Measurements from ENCODE around the gene CATSPERE.

DNA sequence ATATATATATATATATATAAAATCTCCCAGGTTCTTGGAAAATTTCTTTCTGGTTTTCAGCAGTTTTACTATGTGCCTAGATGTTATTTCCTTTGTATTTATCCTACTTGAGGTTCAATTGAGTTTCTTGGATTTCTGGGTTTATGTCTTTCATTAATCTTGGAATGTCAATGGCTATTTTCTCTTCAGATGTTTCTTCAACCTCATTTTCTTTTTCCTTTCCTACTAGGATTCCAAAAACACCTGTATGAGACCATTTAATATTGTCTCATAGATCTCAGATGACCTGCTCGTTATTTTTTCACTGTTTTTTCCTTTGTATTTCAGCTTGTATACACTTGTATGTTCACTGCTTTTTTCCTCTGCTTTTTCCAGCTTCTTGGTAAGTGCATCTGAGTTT is 96.5 kb downstream of the CATSPERE start:
- TF ChIP-seq, protein P1, sequence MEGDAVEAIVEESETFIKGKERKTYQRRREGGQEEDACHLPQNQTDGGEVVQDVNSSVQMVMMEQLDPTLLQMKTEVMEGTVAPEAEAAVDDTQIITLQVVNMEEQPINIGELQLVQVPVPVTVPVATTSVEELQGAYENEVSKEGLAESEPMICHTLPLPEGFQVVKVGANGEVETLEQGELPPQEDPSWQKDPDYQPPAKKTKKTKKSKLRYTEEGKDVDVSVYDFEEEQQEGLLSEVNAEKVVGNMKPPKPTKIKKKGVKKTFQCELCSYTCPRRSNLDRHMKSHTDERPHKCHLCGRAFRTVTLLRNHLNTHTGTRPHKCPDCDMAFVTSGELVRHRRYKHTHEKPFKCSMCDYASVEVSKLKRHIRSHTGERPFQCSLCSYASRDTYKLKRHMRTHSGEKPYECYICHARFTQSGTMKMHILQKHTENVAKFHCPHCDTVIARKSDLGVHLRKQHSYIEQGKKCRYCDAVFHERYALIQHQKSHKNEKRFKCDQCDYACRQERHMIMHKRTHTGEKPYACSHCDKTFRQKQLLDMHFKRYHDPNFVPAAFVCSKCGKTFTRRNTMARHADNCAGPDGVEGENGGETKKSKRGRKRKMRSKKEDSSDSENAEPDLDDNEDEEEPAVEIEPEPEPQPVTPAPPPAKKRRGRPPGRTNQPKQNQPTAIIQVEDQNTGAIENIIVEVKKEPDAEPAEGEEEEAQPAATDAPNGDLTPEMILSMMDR (IDR thresholded peaks at IDR 0.05), result no peak
- no peak for TF ChIP-seq EP300 (IDR thresholded peaks at IDR 0.05)
- TF ChIP-seq POLR2AphosphoS5 (IDR thresholded peaks at IDR 0.05), result no peak
